ENCODE results near the gene RBFA.

GRCh38 chr18:80067897-80068296 is 33.7 kb downstream of the RBFA start:
- TF ChIP-seq CTCF (IDR thresholded peaks at IDR 0.05) = no peak
- no peak for TF ChIP-seq POLR2A (IDR thresholded peaks at IDR 0.05)
